Astrocyte (in vitro differentiated cells and primary cell): Measurements from ENCODE around the gene POC1B. TPM values are rescaled to one million over a fixed set of nuclear protein-coding genes. Genes with fewer than 3 reads are reported as not detected.

ENCODE experiments used
- DNase-seq: peaks from one replicate; pipeline ENCODE4 v3.0.0-alpha.2; 2010; ENCODE audit warnings: low read depth
- FAIRE-seq: peaks from 2 replicates; lab custom pipeline; 2011; peaks lifted over from hg19 to GRCh38; lab: Jason Lieb, UNC
- H2AFZ ChIP-seq: 2 replicates; pipeline ENCODE4 v1.6.0; 2012; ENCODE audit warnings: low read depth, low read length, inconsistent platforms
- H3K27ac ChIP-seq: 2 replicates; pipeline ENCODE4 v1.5.1; 2011; ENCODE audit warnings: low read depth, low read length, inconsistent platforms
- H3K27me3 ChIP-seq: 2 replicates; pipeline ENCODE4 v1.6.0; 2011; ENCODE audit warnings: low read length, inconsistent platforms; ENCODE audit not compliant: insufficient read depth
- H3K36me3 ChIP-seq: 2 replicates; pipeline ENCODE4 v1.5.1; 2011; ENCODE audit warnings: low read length, inconsistent platforms; ENCODE audit not compliant: insufficient read depth
- H3K4me1 ChIP-seq: 2 replicates; pipeline ENCODE4 v1.5.1; 2011; ENCODE audit warnings: low read length, inconsistent platforms; ENCODE audit not compliant: insufficient read depth
- H3K4me2 ChIP-seq: 2 replicates; pipeline ENCODE4 v1.6.0; 2012; ENCODE audit warnings: low read length, inconsistent platforms
- H3K4me3 ChIP-seq: 2 replicates; pipeline ENCODE4 v1.5.1; 2011; ENCODE audit warnings: low read depth, mild to moderate bottlenecking, low read length, inconsistent platforms; ENCODE audit not compliant: insufficient read depth
- H3K79me2 ChIP-seq: 2 replicates; pipeline ENCODE4 v1.6.0; 2012; ENCODE audit warnings: mild to moderate bottlenecking, low read length, inconsistent platforms; ENCODE audit not compliant: insufficient read depth
- H3K9ac ChIP-seq: 2 replicates; pipeline ENCODE4 v1.6.0; 2012; ENCODE audit warnings: mild to moderate bottlenecking, low read length, inconsistent platforms
- H3K9me3 ChIP-seq: 2 replicates; pipeline ENCODE4 v1.5.1; 2012; ENCODE audit warnings: low read depth, mild to moderate bottlenecking, low read length, inconsistent platforms; ENCODE audit not compliant: insufficient read depth
- H4K20me1 ChIP-seq: 2 replicates; pipeline ENCODE4 v1.6.0; 2012; ENCODE audit warnings: low read length, inconsistent platforms; ENCODE audit not compliant: insufficient read depth
- H3K27ac Mint-ChIP-seq: one replicate; pipeline ENCODE4 v1.8.0; 2021; ENCODE audit warnings: mild to moderate bottlenecking, mixed read lengths; ENCODE audit not compliant: unreplicated experiment
- H3K27me3 Mint-ChIP-seq: one replicate; pipeline ENCODE4 v1.8.0; 2021; ENCODE audit warnings: low read depth, mixed read lengths; ENCODE audit not compliant: unreplicated experiment
- H3K36me3 Mint-ChIP-seq: one replicate; pipeline ENCODE4 v1.8.0; 2021; ENCODE audit warnings: low read depth, mixed read lengths; ENCODE audit not compliant: unreplicated experiment
- H3K4me1 Mint-ChIP-seq: one replicate; pipeline ENCODE4 v1.8.0; 2021; ENCODE audit warnings: low read depth, mixed read lengths; ENCODE audit not compliant: unreplicated experiment
- H3K4me3 Mint-ChIP-seq: one replicate; pipeline ENCODE4 v1.8.0; 2021; ENCODE audit warnings: mild to moderate bottlenecking, moderate library complexity, mixed read lengths; ENCODE audit not compliant: unreplicated experiment
- H3K9me3 Mint-ChIP-seq: one replicate; pipeline ENCODE4 v1.8.0; 2021; ENCODE audit warnings: mild to moderate bottlenecking, mixed read lengths; ENCODE audit not compliant: unreplicated experiment
- CTCF ChIP-seq: IDR thresholded peaks from 2 replicates; pipeline ENCODE4 v1.5.1; 2011; ENCODE audit warnings: low read depth, mild to moderate bottlenecking, inconsistent platforms, low read length, moderate library complexity; ENCODE audit not compliant: insufficient read depth
- EZH2 ChIP-seq: IDR thresholded peaks from 2 replicates; pipeline ENCODE4 v1.6.1; 2012; ENCODE audit warnings: mild to moderate bottlenecking, low read length, inconsistent platforms; ENCODE audit not compliant: insufficient read depth
- total RNA-seq: library from RNA; stranded (reverse); gene quantifications from 2 replicates; pipeline ENCODE4 v1.2.1, GENCODE V29; 2021

The POC1B gene
- total RNA-seq, 1 donor from 2014 or later = 10.6 TPM

- no peak overlapping the region for H3K4me3 ChIP-seq
- no peak overlapping the region for H2AFZ ChIP-seq
- H3K27ac ChIP-seq = no peak overlapping the region
- peaks cover 7% of the 10 kb centered on the region for H3K4me1 ChIP-seq
- no peak overlapping the region for H3K9ac ChIP-seq
- no peaks in the 10 kb centered on the region for H3K36me3 ChIP-seq
- no peak for DNase-seq
- TF ChIP-seq EZH2 = no peak
- no peak for TF ChIP-seq CTCF
- no peaks in the 10 kb centered on the region for H3K9me3 Mint-ChIP-seq
- no peak for FAIRE-seq
- H3K9me3 ChIP-seq = no peaks in the 10 kb centered on the region
- peaks cover 17% of the 10 kb centered on the region for H3K4me1 Mint-ChIP-seq
- H3K27me3 Mint-ChIP-seq = no peaks in the 10 kb centered on the region
- H3K36me3 Mint-ChIP-seq = no peaks in the 10 kb centered on the region
- no peak overlapping the region for H3K4me2 ChIP-seq
- no peaks in the 10 kb centered on the region for H4K20me1 ChIP-seq
- H3K27me3 ChIP-seq = no peaks in the 10 kb centered on the region
- H3K79me2 ChIP-seq = no peaks in the 10 kb centered on the region
- H3K27ac Mint-ChIP-seq = no peak overlapping the region
- no peak overlapping the region for H3K4me3 Mint-ChIP-seq
Measured at GRCh38 chr12:89475203-89475990, 50.5 kb downstream of the POC1B start.

GRCh38 chr12:89474615-89475014 is 51.2 kb downstream of the POC1B start:
- no peak for DNase-seq
- no peak overlapping the region for H3K4me2 ChIP-seq
- no peaks in the 10 kb centered on the region for H3K9me3 Mint-ChIP-seq
- H3K9ac ChIP-seq = no peak overlapping the region
- FAIRE-seq = no peak
- no peak overlapping the region for H2AFZ ChIP-seq
- H3K27me3 Mint-ChIP-seq = no peaks in the 10 kb centered on the region
- no peaks in the 10 kb centered on the region for H3K9me3 ChIP-seq
- H3K4me1 ChIP-seq = peaks cover 7% of the 10 kb centered on the region
- H3K4me3 Mint-ChIP-seq = no peak overlapping the region
- no peaks in the 10 kb centered on the region for H3K79me2 ChIP-seq
- no peaks in the 10 kb centered on the region for H4K20me1 ChIP-seq
- TF ChIP-seq CTCF (no peak), EZH2 (no peak)
- no peaks in the 10 kb centered on the region for H3K36me3 ChIP-seq
- H3K4me3 ChIP-seq = no peak overlapping the region
- H3K27me3 ChIP-seq = no peaks in the 10 kb centered on the region
- no peak overlapping the region for H3K27ac ChIP-seq
- no peak overlapping the region for H3K27ac Mint-ChIP-seq
- no peaks in the 10 kb centered on the region for H3K36me3 Mint-ChIP-seq
- peaks cover 17% of the 10 kb centered on the region for H3K4me1 Mint-ChIP-seq

- H3K27me3 ChIP-seq = no peaks in the 10 kb centered on the region
- no peak overlapping the region for H2AFZ ChIP-seq
- H3K4me2 ChIP-seq = peak overlapping the region; percentile 34
- TF ChIP-seq EZH2 (no peak), CTCF (no peak)
- FAIRE-seq (no peak), DNase-seq (peak; percentile 75)
- H4K20me1 ChIP-seq = no peaks in the 10 kb centered on the region
- Mint-ChIP-seq H3K36me3 (no peaks in the 10 kb centered on the region), H3K27me3 (no peaks in the 10 kb centered on the region), H3K9me3 (no peaks in the 10 kb centered on the region), H3K4me3 (peak overlapping the region; percentile 13), H3K27ac (peak overlapping the region; percentile 89), H3K4me1 (peaks cover 22% of the 10 kb centered on the region)
- H3K4me1 ChIP-seq = peaks cover 14% of the 10 kb centered on the region
- no peaks in the 10 kb centered on the region for H3K9me3 ChIP-seq
- H3K27ac ChIP-seq = peak overlapping the region; percentile 51
- H3K79me2 ChIP-seq = no peaks in the 10 kb centered on the region
- no peak overlapping the region for H3K4me3 ChIP-seq
- no peaks in the 10 kb centered on the region for H3K36me3 ChIP-seq
- H3K9ac ChIP-seq = no peak overlapping the region
Measured at GRCh38 chr12:89472508-89472907, 53.3 kb downstream of the POC1B start.
